WTC11 (cell line): ENCODE results near the gene PPM1G. TPM values are rescaled to one million over a fixed set of nuclear protein-coding genes. Genes with fewer than 3 reads are reported as not detected.

ENCODE experiments used
- ATAC-seq: fragments of 200-7000 bp; cut with Tn5 transposase; 2 replicates; pipeline ENCODE4 v1.10.0; 2021; ENCODE audit warnings: mild to moderate bottlenecking, moderate library complexity
- CTCF ChIA-PET: fragments of 300-600 bp; sonication (Branson Sonifier 250); formaldehyde crosslinking; loops from one replicate; lab custom pipeline; 2021; ENCODE audit warnings: antibody characterized with exemption; lab: Charles Lee
- POLR2A ChIA-PET: fragments of 350-600 bp; sonication (Branson Sonifier 250); formaldehyde crosslinking; loops from one replicate; lab custom pipeline; 2021; ENCODE audit warnings: antibody characterized with exemption; lab: Charles Lee
- DNase-seq: peaks from one replicate; pipeline ENCODE4 v3.0.0; 2021; ENCODE audit warnings: low spot score
- H3K27ac Mint-ChIP-seq: 2 replicates; pipeline ENCODE4 v1.8.0; 2021; ENCODE audit warnings: mixed read lengths
- H3K27me3 Mint-ChIP-seq: 2 replicates; pipeline ENCODE4 v1.8.0; 2021; ENCODE audit warnings: low read depth, mild to moderate bottlenecking, moderate library complexity, mixed read lengths
- H3K36me3 Mint-ChIP-seq: 2 replicates; pipeline ENCODE4 v1.8.0; 2021; ENCODE audit warnings: mixed read lengths
- H3K4me1 Mint-ChIP-seq: 2 replicates; pipeline ENCODE4 v1.8.0; 2022; ENCODE audit warnings: mixed read lengths
- H3K4me3 Mint-ChIP-seq: 2 replicates; pipeline ENCODE4 v1.8.0; 2021; ENCODE audit warnings: mild to moderate bottlenecking, moderate library complexity, mixed read lengths
- H3K9me3 Mint-ChIP-seq: 2 replicates; pipeline ENCODE4 v1.8.0; 2021; ENCODE audit warnings: mixed read lengths
- CTCF ChIP-seq: fragments of 200-600 bp; IDR thresholded peaks from 2 replicates; pipeline ENCODE4 v1.8.0; 2022; ENCODE audit warnings: antibody characterized with exemption
- E2F5 ChIP-seq: sonication (generic); formaldehyde crosslinking; IDR thresholded peaks from 2 replicates; pipeline ENCODE4 v1.8.1; 2022; ENCODE audit warnings: mild to moderate bottlenecking, moderate library complexity, missing genetic modification reagents
- ELF4 ChIP-seq: sonication (generic); formaldehyde crosslinking; IDR thresholded peaks from 2 replicates; pipeline ENCODE4 v1.8.1; 2022; ENCODE audit warnings: low read depth, mild to moderate bottlenecking, moderate library complexity, missing genetic modification reagents
- FOXP1 ChIP-seq: sonication (generic); formaldehyde crosslinking; IDR thresholded peaks from 2 replicates; pipeline ENCODE4 v1.8.0; 2022; ENCODE audit warnings: missing genetic modification reagents, mild to moderate bottlenecking, moderate library complexity, borderline replicate concordance
- GABPB1 ChIP-seq: sonication (generic); formaldehyde crosslinking; IDR thresholded peaks from 2 replicates; pipeline ENCODE4 v1.8.1; 2023; ENCODE audit warnings: mild to moderate bottlenecking, missing genetic modification reagents
- HMGXB4 ChIP-seq: sonication (generic); formaldehyde crosslinking; IDR thresholded peaks from 2 replicates; pipeline ENCODE4 v1.8.1; 2023; ENCODE audit warnings: mild to moderate bottlenecking, moderate library complexity, missing genetic modification reagents
- IRF2 ChIP-seq: sonication (generic); formaldehyde crosslinking; IDR thresholded peaks from 2 replicates; pipeline ENCODE4 v1.8.0; 2022; ENCODE audit warnings: low read depth, missing genetic modification reagents, borderline replicate concordance
- JUN ChIP-seq: sonication (generic); formaldehyde crosslinking; IDR thresholded peaks from 2 replicates; pipeline ENCODE4 v1.8.0; 2023; ENCODE audit warnings: mild to moderate bottlenecking, missing genetic modification reagents
- MAX ChIP-seq: sonication (generic); formaldehyde crosslinking; IDR thresholded peaks from 2 replicates; pipeline ENCODE4 v1.8.0; 2022; ENCODE audit warnings: mild to moderate bottlenecking, missing genetic modification reagents
- PRDM15 ChIP-seq: sonication (generic); formaldehyde crosslinking; IDR thresholded peaks from 2 replicates; pipeline ENCODE4 v1.8.0; 2022; ENCODE audit warnings: missing genetic modification reagents
- SOX15 ChIP-seq: fragments of 250-450 bp; sonication (Bioruptor Pico); IDR thresholded peaks from 2 replicates; pipeline ENCODE4 v1.9.0; 2021; ENCODE audit warnings: mild to moderate bottlenecking
- TEAD1 ChIP-seq: sonication (generic); formaldehyde crosslinking; IDR thresholded peaks from 2 replicates; pipeline ENCODE4 v1.8.0; 2022; ENCODE audit warnings: mild to moderate bottlenecking, missing genetic modification reagents
- ZNF317 ChIP-seq: sonication (generic); formaldehyde crosslinking; IDR thresholded peaks from 2 replicates; pipeline ENCODE4 v1.8.1; 2023; ENCODE audit warnings: low read depth, mild to moderate bottlenecking, moderate library complexity, missing genetic modification reagents, borderline replicate concordance
- ZNF425 ChIP-seq: fragments of 250-450 bp; sonication (Bioruptor Pico); conservative IDR thresholded peaks from 2 replicates; pipeline ENCODE4 v1.9.0; 2021; ENCODE audit warnings: mild to moderate bottlenecking
- ZNF532 ChIP-seq: fragments of 250-450 bp; sonication (Bioruptor Pico); IDR thresholded peaks from 2 replicates; pipeline ENCODE4 v1.9.0; 2021; ENCODE audit warnings: mild to moderate bottlenecking, borderline replicate concordance
- total RNA-seq: library from RNA; stranded (reverse); gene quantifications from 3 replicates; pipeline ENCODE4 v1.2.3, GENCODE V29; 2021

PPM1G gene
- total RNA-seq, 1 experiment from 2014 or later, result 193 TPM

- Mint-ChIP-seq H3K36me3 (peaks cover 34% of the 10 kb centered on the region), H3K9me3 (no peaks in the 10 kb centered on the region), H3K27me3 (no peaks in the 10 kb centered on the region; the same call in 1 of the 2 replicates), H3K27ac (peak overlapping the region; percentile 48; the same call in 1 of the 2 replicates), H3K4me1 (peaks cover 21% of the 10 kb centered on the region), H3K4me3 (no peak overlapping the region)
- POLR2A ChIA-PET, result no interaction called here
- DNase-seq (no peak), ATAC-seq (no peak)
- no peak for TF ChIP-seq ZNF425 (CRISPR knock-in tag)
- TF ChIP-seq ZNF532 (CRISPR knock-in tag), result no peak
- no peak for TF ChIP-seq PRDM15 (CRISPR knock-in tag)
- no peak for TF ChIP-seq E2F5 (CRISPR knock-in tag)
- TF ChIP-seq SOX15, result no peak
- no peak for TF ChIP-seq ELF4 (CRISPR knock-in tag)
- TF ChIP-seq CTCF, result no peak
- no peak for TF ChIP-seq TEAD1 (CRISPR knock-in tag)
- TF ChIP-seq ZNF317 (CRISPR knock-in tag), result no peak
- CTCF ChIA-PET, result interaction anchor here (0.9 to 4.4 kb wide), 3 partner anchors 12 to 292 kb away, joined by 3 to 52 read pairs (median 3); partner anchors contain the start of gene PPM1G
Observed at GRCh38 chr2:27431395-27431794, 22.0 kb upstream of the PPM1G start.

- peaks cover 10% of the 10 kb centered on the region for H3K36me3 Mint-ChIP-seq
- H3K4me3 Mint-ChIP-seq, result peak overlapping the region; percentile 96
- H3K27me3 Mint-ChIP-seq, result no peaks in the 10 kb centered on the region; the same call in 1 of the 2 replicates
- peak; percentile 83 for ATAC-seq
- DNase-seq, result peak; percentile 84
- H3K9me3 Mint-ChIP-seq, result no peaks in the 10 kb centered on the region
- peak overlapping the region; percentile 85 for H3K27ac Mint-ChIP-seq
- ChIA-PET CTCF (interaction anchor here (1.0 to 4.4 kb wide), 5 partner anchors 12 to 255 kb away, joined by 3 to 52 read pairs (median 5); partner anchors contain the start of gene PPM1G), POLR2A (interaction anchor here (1.0 to 4.1 kb wide), 4 partner anchors 19 to 413 kb away, joined by 3 to 28 read pairs (median 6); partner anchors contain the start of genes PPM1G and ZNF513)
- TF ChIP-seq TEAD1 (CRISPR knock-in tag) (no peak), JUN (CRISPR knock-in tag) (no peak), FOXP1 (CRISPR knock-in tag) (no peak), HMGXB4 (CRISPR knock-in tag) (no peak; the same call in 1 of the 2 replicates), MAX (CRISPR knock-in tag) (no peak), GABPB1 (CRISPR knock-in tag) (peak; percentile 65), IRF2 (no peak)
- TF ChIP-seq, all 79 proteins: peak for 1
- H3K4me1 Mint-ChIP-seq, result peaks cover 21% of the 10 kb centered on the region
Observed at GRCh38 chr2:27428978-27429541, 19.7 kb upstream of the PPM1G start.
